SK-N-SH (cell line): ENCODE data around the gene PNPLA2.

Experiments used
- POLR2AphosphoS5 ChIP-seq: IDR thresholded peaks from 2 replicates; pipeline ENCODE4 v1.6.1; 2012; ENCODE audit warnings: low read depth, low read length
- TAF1 ChIP-seq: IDR thresholded peaks from 2 replicates; pipeline ENCODE4 v1.6.1; 2012; ENCODE audit warnings: low read depth, mild to moderate bottlenecking, low read length, moderate library complexity, borderline replicate concordance
- TF ChIP-seq, protein P1 (sequence below): fragments of 200-600 bp; sonication (generic); IDR thresholded peaks from 2 replicates; pipeline ENCODE4 v1.6.1; 2017; ENCODE audit warnings: antibody characterized with exemption, mild to moderate bottlenecking, moderate library complexity
- TF ChIP-seq, protein P2 (sequence below): IDR thresholded peaks from 2 replicates; pipeline ENCODE4 v1.6.1; 2012; ENCODE audit warnings: mild to moderate bottlenecking, low read depth, low read length, moderate library complexity

- TF ChIP-seq POLR2AphosphoS5 (no peak), TAF1 (no peak)
- TF ChIP-seq, protein P1, sequence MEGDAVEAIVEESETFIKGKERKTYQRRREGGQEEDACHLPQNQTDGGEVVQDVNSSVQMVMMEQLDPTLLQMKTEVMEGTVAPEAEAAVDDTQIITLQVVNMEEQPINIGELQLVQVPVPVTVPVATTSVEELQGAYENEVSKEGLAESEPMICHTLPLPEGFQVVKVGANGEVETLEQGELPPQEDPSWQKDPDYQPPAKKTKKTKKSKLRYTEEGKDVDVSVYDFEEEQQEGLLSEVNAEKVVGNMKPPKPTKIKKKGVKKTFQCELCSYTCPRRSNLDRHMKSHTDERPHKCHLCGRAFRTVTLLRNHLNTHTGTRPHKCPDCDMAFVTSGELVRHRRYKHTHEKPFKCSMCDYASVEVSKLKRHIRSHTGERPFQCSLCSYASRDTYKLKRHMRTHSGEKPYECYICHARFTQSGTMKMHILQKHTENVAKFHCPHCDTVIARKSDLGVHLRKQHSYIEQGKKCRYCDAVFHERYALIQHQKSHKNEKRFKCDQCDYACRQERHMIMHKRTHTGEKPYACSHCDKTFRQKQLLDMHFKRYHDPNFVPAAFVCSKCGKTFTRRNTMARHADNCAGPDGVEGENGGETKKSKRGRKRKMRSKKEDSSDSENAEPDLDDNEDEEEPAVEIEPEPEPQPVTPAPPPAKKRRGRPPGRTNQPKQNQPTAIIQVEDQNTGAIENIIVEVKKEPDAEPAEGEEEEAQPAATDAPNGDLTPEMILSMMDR, result peak; percentile 41; the same call in 1 of the 2 replicates
- TF ChIP-seq, protein P2, sequence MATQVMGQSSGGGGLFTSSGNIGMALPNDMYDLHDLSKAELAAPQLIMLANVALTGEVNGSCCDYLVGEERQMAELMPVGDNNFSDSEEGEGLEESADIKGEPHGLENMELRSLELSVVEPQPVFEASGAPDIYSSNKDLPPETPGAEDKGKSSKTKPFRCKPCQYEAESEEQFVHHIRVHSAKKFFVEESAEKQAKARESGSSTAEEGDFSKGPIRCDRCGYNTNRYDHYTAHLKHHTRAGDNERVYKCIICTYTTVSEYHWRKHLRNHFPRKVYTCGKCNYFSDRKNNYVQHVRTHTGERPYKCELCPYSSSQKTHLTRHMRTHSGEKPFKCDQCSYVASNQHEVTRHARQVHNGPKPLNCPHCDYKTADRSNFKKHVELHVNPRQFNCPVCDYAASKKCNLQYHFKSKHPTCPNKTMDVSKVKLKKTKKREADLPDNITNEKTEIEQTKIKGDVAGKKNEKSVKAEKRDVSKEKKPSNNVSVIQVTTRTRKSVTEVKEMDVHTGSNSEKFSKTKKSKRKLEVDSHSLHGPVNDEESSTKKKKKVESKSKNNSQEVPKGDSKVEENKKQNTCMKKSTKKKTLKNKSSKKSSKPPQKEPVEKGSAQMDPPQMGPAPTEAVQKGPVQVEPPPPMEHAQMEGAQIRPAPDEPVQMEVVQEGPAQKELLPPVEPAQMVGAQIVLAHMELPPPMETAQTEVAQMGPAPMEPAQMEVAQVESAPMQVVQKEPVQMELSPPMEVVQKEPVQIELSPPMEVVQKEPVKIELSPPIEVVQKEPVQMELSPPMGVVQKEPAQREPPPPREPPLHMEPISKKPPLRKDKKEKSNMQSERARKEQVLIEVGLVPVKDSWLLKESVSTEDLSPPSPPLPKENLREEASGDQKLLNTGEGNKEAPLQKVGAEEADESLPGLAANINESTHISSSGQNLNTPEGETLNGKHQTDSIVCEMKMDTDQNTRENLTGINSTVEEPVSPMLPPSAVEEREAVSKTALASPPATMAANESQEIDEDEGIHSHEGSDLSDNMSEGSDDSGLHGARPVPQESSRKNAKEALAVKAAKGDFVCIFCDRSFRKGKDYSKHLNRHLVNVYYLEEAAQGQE, result no peak
These were observed 32.4 kb downstream of the PNPLA2 start for GRCh38 chr11:850775-851763.
